GM19193 (cell line): ENCODE data around the gene BCAN.

Source experiments
- POLR2A ChIP-seq: IDR thresholded peaks from 4 replicates; pipeline ENCODE4 v1.6.1; 2011; ENCODE audit not compliant: insufficient read depth, insufficient read length; ENCODE audit errors: extremely low read depth

The BCAN gene

DNA sequence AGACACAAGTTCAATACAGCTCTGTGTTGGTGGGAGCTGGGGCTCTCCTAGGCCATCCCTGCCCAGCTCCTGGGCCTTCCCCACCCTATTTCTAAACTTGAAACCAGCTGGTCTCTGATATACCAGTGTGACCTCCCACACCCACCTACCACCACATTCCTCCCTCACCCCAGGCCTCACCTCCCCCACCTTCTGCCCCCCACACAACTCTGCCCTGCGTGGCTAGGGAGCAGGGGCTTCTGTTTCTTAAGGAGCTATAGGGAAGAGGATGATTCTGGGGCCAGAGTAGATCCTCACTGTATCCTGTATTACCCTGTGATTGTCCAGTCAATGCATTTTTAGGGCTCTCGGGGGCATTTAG is 18.8 kb downstream of the BCAN start:
- no peak for TF ChIP-seq POLR2A

DNA sequence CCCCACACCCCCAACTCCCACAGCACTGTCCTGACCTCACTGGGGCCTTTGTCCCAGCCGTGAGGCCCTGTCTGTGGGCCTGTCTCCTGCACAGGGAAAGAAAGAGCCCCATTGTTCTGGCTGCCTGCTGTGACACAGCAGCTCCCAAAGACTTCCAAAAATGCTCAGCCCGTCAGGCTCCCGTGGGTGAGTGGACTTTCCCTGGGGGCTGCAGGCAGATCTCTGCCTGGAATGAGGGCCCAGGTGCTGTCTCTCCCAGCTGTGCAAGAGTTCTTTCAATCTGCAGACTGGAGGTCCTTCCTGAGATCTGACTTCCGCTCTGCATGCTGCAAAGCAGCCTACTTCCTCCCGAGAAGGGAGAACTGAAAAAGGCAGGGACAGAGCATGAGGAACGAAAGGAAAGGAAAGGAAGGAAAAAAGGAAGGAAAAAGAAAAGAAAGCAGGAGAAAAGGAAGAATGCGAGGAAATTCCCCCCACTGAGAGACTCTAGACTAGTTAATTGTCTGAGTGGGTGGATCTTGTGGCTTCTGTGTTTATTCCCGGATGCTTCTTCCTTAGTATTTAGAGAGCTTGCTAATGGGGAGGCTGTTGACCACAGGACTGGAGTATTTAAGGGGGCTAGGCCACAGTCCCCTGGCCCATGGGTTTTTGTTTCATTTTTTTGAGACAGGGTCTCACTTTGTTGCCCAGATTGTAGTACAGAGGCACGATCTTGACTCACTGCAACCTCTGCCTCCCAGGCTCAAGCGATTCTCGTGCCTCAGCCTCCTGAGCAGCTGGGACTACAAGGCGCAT is 20.3 kb downstream of the BCAN start:
- TF ChIP-seq POLR2A = no peak

DNA sequence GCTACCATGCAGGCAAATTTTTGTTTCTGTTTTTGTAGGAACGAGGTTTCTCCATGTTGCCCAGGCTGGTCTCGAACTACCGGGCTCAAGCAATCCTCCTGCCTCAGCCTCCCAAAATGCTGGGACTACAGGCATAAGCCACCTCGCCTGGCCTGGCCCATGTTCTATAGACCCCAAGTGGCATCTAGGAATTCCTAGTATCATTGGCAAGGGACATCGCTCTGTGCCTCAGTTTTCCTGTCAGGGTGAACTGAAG is 20.8 kb downstream of the BCAN start:
- TF ChIP-seq POLR2A = no peak

DNA sequence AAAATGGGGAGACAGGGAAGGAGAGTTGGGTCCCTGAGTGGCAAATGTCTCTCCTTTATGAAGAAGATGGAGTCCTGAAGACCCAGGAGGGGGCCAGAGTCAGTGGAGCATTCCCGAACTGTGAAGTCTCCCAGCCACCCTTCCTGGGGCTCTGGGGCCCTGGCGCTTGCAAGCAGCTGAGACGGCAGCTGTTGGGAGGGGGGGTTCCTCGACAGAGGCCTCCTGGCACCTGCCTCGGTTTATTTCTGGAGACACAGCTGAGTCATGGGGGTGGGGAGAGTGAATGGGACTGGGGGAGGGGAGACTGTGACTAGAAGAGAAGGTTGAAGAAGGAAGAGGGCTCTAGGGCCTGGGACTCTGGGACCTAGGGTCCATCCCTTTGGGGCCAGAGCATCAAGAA is 21.3 kb downstream of the BCAN start:
- TF ChIP-seq POLR2A = no peak

DNA sequence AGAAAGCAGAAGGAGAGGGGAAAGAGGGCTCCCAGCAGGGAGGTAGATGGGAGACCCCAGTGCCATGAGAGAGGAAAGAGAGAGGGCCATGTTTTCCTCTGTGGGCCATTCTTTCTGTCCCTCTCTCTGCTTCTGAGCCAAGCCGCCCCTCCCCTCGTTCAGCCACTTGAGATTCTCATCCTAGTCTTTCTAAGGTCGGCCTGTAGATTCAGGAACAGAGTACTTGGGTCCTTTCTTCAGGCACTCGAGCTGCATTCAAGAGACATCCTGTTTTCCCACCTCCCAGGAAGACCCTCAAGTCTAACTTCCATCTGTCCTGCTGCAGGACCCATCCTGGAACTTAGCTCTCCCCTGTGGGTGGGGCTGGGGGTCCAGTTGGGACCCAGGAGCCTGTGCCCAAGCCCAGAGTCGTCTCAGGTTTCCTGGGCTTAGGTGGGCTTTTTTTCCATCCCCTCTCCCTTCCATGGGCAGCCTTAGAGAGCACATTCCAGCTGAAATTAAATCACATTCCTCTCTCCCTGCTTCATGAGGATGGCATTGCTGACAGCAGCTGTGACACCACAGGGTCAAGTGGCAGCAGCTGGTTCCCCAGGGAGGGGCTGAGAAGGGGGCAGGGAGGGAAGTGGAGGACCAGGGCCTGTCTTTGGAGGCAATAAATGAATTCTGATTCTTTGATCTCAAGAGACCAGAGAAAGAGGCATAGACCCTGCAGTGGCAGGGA is 22.3 kb downstream of the BCAN start:
- no peak for TF ChIP-seq POLR2A

DNA sequence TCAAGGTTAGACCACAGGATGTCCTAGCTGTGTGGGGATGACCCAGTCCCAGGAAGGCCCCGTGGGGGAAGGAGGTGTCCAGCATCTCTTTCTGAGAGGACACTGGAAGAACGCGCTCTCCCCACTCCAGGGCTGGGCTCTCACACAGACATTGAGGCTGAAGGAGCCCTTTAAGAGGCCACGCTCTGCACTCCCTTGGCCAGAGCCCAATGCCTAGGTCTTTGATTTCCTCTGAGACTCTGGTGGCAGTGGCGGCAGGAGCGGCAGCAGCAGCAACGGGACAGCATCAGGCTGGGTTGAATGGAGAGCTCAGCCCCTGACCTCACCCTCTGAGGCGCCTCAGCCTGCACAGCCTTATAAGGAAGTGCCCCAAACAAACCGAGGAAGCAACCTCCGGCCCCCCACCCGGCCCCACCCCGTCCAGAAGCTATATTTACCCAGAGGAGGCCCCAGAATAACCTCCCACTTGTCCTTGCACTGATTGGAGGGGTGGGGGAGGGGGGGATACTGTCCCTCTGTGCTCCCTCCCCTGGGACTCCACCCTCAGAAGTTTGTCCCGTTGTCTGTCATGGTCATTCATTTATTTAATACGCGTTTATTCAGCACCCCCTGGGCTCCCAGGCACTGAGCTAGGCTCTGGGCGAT is 23.0 kb downstream of the BCAN start:
- TF ChIP-seq POLR2A = no peak

DNA sequence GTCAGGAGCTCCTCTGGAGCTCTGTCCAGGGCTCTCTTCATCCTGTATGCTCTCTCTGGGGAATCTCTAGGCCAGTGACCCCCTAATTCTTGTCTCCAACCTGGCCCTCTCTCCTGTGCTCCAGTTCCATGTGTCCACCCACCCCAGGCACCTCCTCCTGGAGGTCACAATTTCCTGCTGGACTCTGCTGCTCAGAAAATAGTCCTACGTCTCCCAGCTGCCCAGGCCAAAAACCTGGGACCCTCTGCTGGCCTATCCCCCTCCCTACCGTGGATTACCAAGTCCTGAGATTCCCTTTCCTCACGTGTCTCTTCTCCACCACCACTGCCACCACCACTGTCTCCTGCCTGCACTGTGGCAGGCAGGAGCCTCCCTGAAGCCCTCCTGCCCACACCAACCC is 23.6 kb downstream of the BCAN start:
- no peak for TF ChIP-seq POLR2A

DNA sequence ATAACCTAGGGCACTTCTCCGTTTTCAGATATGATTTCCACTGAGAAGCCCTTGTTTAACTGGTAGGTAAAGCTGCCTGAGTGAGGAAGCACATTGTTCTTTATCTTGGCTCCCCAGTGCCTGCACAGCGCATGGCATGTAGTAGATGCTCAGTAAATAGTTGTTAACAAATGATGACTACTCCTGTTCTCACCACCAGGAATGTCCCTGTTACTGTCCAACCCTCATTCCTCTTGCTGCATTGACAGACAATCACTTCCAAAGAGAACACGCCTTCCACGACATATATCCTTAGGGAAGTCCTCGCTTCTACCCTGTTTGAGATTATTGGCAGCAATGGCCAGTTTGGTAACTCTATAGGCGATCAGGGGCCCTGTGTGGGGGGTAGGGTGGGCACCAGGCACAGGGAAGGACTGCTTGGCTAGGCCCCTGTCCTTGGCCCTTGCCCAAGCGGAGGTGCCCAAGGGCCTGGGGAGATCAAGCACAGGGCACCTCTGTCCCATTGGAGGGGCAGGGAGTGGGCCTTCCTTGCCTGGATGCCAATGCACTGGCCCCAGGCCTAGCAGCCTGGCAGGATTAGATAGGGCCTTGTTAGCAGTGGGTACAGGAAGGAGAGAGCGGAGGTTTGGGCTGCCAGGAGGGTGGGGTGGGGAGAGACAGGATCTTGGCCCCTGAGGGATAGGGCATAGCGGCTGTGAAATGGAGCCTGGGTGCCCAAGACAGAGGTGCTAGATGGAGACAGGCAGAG is 25.1 kb downstream of the BCAN start:
- TF ChIP-seq POLR2A = no peak

DNA sequence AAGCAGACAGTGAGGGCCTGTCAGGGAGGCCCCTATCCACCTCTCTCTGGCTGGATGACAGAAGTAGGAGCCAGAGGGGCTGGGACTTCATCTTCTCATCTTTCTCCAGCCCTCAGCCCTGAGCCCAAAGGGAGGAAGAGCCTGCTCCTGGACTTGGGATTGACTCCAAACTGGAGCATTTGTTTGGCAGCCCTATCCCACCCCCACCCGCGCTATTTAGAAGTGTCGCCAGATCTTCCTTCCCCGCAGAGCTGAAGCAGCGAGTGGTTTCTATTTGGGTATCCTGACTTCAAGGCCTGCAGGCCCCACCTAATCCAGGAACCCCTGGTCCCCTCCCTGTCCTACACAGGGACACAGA is 25.7 kb downstream of the BCAN start:
- TF ChIP-seq POLR2A = no peak

DNA sequence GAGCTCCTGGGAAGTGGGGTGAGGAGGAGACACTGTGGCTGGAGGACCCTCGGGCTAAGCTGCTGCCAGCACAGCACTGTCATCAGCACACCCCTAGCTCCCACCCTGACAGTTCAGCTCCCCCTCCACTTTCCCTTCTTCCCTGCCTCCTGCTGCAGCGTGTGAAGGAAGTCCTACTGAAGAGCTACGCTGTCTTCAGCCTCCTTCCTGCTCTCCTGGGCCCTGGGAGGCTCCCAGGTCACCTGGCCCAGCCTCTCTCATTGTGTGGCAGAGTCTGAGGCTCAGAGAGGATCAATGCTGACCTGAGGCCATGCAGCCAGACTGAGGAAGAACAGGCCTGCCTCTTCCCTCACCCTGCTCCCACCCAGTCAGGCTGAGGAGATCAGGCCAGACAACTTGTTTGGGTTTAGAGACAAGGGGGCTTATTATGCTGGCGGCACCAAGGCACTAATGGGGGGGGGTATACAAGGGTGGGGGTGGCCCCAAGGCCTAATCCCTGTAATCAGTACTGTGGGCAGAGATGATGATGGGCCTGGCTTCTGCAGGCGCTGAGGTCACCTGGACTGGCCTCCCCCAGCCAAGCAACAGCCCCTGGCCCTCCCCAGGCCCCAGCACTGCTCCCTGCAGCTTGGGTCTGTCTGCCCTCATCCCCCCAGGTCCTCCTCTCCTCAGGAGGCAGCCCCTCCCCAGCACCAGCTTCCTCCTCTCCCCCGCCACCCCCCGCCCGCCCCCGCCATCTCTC is 26.2 kb downstream of the BCAN start:
- TF ChIP-seq POLR2A = no peak

DNA sequence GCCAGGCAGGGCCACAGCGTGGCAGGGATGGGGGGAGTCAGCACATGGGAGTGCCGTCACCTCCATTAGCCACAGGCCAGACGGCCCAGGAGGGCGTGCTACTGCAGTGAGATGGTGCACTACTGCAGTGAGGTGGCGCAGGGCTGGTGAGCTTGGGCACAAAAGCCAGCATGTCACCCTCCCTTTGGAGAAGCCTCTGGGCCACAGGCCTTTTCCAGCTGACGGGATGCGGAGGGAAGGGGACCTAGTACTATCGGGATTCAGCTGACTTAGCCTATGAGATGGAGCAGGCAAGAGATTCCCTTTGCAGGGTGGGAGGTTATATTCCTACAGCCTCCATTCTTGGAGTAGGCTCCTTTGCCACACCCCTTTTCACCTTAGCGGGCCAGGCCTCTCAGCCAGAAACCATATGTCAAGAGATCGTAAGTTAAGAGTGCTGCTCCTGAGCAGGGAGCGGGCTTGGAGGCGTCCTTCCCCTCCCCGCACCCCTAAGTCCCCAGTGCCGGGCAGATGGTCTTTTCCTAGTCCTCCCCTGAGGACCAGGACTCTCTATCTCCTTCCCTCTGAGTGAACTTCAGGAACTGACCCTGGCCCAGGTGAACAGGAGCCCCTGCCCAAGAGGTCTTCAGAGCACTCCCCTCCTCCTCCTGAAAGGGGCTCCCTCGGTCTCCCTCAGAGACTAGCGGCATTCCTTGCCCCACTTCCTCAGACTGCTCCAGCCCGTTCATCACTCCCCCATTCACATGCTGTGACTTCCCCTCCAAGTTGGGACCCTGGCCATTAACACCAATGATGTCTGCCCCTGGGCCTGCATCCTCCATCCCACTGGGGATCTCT is 27.1 kb downstream of the BCAN start:
- TF ChIP-seq POLR2A = no peak

DNA sequence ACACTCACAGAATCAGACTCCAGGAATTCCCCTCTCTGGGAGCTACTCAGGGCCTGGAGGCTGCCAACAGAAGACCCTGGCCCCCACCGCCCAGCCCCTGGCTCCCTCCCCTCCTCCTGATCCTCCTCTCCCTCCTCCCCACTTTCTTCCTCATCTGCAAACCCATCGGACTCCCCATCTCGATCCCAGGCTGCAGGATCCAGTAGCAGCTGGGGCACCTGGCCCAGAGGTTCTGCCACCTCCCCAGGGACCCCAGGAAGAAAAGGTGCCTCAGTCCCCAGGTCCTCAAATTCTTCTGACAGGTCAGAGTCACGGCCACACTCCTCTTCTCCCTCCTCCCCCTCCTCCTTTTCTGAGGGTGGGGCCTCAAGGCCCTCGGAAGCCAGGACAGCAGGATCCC is 27.9 kb downstream of the BCAN start:
- no peak for TF ChIP-seq POLR2A

DNA sequence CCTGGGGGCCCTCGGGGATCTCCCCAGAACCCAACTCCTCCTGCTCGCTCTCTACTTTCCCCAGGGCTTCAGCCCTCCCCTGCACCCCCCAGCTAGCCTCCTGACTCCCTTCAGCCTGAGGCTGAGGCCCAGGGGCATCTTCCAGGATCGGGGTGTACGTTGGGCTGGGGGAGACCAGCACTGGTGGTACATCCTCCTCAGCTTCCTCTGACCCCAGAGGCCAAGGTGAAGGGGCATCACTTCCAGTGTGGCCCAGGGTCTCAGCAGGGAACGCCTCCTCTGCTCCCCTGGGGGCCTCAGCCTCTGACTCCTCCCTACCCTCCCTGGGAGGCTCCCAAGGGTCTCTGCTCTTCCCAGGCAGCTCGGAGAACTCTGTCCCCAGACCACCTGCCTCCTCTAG is 28.4 kb downstream of the BCAN start:
- no peak for TF ChIP-seq POLR2A

DNA sequence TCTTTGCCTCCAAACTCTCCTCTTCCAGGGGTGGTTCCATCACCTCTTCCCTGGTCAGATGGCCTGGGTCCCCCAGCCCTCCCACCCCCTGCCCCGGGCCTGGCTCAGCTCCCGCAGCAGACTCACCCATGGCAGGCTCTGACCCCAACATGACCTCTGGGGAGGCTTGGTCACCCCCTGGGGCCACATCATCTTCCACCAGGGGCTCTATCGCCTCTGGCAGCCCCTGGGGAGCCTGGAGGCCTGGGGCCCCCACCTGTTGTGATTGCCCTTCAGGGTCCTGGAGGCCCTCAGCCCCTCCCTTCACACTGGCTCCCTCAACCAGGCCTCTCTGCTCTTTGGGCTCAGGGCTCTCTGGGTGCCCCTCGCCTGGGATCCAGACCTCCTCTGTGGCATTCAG is 28.9 kb downstream of the BCAN start:
- no peak for TF ChIP-seq POLR2A

DNA sequence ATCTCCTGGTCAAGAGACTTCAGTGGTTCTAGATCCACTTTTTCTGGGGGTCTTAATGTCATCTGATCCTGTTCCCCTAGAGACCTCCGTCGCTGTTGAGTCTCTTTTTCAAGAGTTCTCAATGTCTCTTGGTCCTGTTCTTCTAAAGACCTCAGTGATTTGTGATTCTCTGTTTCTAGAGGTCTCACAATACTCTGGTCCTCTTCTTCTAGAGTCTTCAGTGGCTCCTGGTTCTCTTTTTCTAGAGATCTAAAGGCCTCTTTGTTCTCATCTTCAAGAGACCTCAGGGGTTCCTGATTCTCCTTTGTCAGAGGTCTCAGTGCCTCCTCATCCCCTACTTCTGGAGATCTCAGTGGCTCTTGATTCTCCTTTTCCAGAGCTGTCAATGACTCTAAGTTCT is 29.9 kb downstream of the BCAN start:
- TF ChIP-seq POLR2A = no peak
